SK-N-MC (cell line): Measurements from ENCODE around the gene WASF3.

Source experiments
- EZH2 ChIP-seq: fragments of 200-600 bp; sonication (generic); IDR thresholded peaks from one replicate; pipeline ENCODE4 v1.6.1; 2017; ENCODE audit warnings: antibody characterized with exemption
- FOXP2 ChIP-seq: optimal IDR thresholded peaks from 2 replicates; pipeline ENCODE3; 2011; ENCODE audit warnings: mild to moderate bottlenecking, moderate library complexity; ENCODE audit not compliant: insufficient read depth; ENCODE audit errors: extremely low read length, control extremely low read depth
- POLR2AphosphoS5 ChIP-seq: IDR thresholded peaks from 2 replicates; pipeline ENCODE4 v1.6.1; 2012; ENCODE audit warnings: mild to moderate bottlenecking, low read depth, low read length, borderline replicate concordance

GRCh38 chr13:26623125-26623524 is 65.6 kb downstream of the WASF3 start:
- TF ChIP-seq POLR2AphosphoS5 (no peak), EZH2 (no peak), FOXP2 (no peak)
